GM12872 (cell line): Measurements from ENCODE around the gene NSUN6.

ENCODE experiments used
- TF ChIP-seq, protein P1 (sequence below): IDR thresholded peaks from 3 replicates; pipeline ENCODE4 v1.5.1; 2011; ENCODE audit warnings: low read depth, mild to moderate bottlenecking, low read length, moderate library complexity; ENCODE audit not compliant: insufficient read depth

Gene NSUN6

DNA sequence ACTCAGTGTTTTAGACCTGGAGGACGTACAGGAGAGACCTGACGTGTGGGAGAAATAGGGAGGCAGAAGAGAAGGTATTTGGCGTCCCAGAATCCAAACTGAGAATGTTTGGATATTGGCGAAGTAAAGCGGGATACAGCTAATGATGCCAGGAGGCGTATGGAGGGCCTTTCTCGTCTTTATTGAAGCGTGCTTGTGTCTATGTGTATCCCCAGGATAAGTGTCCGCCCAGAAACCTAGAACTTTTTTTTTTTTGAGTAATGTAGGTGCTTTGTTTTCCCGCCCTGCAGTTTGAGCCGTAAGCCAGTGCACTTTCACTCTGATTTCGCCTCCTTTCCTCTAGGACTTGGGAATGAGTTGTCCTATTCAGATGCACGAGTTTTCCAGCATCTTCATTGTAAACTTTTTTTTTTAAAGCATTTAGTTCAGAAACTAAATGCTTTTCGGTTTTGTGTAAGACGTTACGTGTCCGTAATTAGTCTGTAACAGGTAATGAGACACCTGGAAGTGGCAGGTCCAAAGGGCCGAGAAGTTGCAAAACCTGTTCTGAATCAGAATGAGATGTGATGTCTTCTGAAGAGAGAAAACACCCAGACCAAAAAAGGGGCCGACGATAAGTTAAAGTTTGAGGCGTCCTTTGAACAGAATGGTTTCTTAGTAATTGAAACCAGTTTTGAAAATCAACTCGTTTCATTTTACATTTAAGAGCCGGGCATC, 8.6 kb upstream of the NSUN6 start:
- TF ChIP-seq, protein P1, sequence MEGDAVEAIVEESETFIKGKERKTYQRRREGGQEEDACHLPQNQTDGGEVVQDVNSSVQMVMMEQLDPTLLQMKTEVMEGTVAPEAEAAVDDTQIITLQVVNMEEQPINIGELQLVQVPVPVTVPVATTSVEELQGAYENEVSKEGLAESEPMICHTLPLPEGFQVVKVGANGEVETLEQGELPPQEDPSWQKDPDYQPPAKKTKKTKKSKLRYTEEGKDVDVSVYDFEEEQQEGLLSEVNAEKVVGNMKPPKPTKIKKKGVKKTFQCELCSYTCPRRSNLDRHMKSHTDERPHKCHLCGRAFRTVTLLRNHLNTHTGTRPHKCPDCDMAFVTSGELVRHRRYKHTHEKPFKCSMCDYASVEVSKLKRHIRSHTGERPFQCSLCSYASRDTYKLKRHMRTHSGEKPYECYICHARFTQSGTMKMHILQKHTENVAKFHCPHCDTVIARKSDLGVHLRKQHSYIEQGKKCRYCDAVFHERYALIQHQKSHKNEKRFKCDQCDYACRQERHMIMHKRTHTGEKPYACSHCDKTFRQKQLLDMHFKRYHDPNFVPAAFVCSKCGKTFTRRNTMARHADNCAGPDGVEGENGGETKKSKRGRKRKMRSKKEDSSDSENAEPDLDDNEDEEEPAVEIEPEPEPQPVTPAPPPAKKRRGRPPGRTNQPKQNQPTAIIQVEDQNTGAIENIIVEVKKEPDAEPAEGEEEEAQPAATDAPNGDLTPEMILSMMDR, result no peak

DNA sequence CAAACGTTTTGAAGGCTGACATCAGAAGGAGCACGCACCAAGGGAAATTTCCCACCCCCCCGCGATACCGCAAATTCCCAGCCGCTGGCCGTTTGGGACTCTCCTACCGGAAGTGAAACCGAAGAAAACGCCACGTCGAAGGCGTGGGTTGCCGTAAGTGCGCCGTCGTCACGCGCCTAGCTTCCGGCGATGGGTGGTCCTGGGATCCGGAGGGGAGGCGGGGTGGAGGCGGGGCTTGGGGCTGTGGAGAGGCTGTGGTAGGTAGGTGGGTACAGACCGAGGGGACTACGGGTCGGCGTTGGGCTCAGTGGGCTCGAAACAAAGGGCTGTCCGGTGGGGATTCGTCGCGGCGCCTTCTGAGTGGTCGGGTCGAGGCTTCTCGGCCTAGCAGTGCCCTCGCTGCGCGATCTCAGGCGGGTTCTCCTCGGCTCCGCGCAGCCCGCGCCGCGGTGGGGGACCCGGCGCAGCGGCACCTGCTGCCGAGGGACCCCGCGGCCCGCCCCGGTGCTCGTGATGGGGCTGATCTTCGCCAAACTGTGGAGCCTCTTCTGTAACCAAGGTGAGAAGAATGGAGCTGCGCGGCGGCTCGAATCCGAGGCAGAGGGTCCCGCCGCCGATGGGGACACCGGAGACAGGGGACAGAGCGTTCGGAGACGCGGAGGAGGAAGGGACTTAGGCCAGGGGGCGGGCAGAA, 7.9 kb upstream of the NSUN6 start, which contains the start of gene ARL5B:
Gene ARL5B, plus strand, starts transcription at position 307 of the 694 bp plus-strand sequence. Its CDS starts 207 bp downstream, at position 514.
- TF ChIP-seq, protein P1, result no peak

DNA sequence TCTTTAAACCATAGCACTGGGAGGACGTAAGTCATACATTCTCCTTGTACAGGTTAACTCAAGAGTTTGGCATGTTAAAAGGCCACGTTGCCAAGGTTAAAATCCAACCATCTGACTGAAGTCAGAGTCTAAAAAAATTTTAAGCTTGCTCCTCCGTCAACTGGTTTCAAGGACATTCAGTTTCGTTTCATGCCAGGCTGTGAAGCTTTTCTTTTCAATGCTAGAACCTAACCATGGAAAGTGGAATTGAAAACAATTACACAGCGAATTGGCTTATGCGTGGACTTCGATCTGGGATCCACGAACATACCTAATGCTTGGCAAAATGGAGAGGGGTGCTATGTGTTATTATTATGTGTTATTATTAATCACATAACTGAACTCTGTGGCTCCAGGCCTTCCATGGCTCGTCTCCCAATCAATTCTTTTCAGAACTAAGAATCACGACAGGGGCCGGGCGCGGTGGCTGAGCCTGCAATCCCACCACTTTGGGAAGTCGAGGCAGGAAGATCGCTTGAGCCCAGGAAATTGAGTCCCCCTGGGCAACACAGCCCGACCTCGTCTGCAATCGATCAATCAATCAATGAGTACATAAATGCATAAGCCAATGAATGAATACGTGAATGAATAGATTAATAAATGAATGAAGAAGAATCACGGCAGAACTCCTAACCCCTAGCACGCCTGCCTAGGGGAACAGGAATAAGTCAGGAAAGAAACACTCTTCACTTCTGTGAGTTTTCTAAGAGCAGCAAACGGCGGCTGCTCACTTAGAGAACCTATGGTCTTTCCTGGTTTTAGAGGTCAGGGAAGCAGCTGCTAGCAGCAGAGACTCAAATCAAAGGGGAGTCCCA, 7.1 kb upstream of the NSUN6 start:
- TF ChIP-seq, protein P1, result no peak

DNA sequence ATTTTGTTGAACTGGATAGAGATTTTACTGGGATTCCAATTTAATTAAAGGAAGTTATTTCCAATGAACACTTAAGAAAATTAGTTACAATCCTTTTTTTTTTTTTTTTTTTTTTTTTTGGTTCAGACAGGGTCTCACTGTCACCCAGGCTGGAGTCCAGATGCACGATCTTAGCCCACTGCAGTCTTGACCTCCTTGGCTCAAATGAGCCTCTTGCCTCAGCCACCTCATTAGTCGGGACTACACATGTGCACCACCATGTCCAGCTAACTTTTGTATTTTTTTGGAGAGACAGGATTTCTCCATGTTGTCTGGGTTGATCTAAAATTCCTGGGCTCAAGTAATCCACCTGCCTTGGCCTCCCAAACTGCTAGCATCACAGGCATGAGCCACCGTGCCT, 5.3 kb upstream of the NSUN6 start:
- TF ChIP-seq, protein P1, result no peak

GRCh38 chr10:18653112-18653511, 1.7 kb upstream of the NSUN6 start:
- TF ChIP-seq, protein P1, result no peak

- TF ChIP-seq, protein P1, result no peak
Observed at GRCh38 chr10:18650404-18650997, 886 bp downstream of the NSUN6 start.
